ENCODE data around the gene GNAI3.

The GNAI3 gene

DNA sequence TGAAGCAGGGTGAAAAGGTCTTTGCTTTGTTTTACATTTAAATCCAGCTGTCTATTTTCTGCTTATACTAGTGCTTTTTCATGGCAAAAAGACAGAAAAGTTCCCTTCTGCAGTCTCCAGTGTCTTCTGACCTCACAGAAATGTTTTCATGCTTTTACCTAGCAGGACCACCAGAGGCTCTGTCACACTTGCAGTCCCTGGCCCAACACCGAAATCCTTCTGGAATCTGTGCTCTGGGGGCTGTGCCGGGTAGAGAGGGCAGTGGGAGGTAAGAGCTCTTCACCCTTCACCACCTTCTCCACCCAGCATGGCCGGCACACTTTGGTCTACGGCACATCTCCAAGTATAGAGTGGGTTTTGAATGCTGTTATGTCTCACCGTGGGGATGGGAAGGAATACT, 50.2 kb downstream of the GNAI3 start:
- no peak for DNase-seq (ENCODE audit: low spot score)
- TF ChIP-seq, protein P1, sequence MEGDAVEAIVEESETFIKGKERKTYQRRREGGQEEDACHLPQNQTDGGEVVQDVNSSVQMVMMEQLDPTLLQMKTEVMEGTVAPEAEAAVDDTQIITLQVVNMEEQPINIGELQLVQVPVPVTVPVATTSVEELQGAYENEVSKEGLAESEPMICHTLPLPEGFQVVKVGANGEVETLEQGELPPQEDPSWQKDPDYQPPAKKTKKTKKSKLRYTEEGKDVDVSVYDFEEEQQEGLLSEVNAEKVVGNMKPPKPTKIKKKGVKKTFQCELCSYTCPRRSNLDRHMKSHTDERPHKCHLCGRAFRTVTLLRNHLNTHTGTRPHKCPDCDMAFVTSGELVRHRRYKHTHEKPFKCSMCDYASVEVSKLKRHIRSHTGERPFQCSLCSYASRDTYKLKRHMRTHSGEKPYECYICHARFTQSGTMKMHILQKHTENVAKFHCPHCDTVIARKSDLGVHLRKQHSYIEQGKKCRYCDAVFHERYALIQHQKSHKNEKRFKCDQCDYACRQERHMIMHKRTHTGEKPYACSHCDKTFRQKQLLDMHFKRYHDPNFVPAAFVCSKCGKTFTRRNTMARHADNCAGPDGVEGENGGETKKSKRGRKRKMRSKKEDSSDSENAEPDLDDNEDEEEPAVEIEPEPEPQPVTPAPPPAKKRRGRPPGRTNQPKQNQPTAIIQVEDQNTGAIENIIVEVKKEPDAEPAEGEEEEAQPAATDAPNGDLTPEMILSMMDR (IDR thresholded peaks at IDR 0.05; ENCODE audit: extremely low read depth, missing control alignments), result no peak

DNA sequence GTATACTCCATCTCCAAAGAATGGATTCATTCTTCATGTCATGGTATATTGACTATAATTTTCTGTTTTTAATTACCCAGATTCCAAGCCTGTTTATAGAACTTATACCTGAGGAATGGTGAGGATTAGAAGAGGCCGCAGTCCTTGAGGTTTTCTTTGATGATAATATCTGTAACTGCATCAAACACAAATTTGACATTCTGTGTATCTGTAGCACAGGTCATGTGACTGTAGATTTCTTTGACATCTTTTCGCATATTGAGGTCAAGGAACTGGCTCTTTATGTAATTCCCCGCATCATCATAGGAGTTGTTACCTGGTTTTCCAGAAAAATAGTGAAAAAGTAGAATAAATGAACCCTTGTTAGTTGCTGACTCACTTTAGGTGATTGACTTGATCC, 54.8 kb downstream of the GNAI3 start:
- DNase-seq (ENCODE audit: low spot score), result no peak
- TF ChIP-seq, protein P1 (IDR thresholded peaks at IDR 0.05; ENCODE audit: extremely low read depth, missing control alignments), result no peak

DNA sequence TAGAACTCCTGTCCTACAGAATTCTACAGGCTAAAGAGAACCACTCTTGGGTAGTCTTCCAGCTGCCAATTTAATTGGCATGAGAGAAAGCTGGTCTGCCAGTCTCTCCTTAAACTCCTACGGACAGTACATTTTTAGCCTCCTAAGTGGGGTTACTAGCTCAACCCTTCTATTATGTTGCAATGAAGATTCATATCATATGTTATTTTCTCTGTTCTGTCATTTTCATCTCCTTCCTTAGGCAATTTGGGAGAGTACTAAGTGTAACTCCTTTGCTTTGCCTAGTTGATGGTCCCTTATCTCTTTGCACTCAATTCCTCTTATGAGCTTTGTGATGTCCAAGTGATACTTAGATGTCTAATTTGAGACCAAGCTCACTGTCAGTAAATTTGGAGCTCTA, 57.0 kb downstream of the GNAI3 start:
- no peak for DNase-seq (ENCODE audit: low spot score)
- TF ChIP-seq, protein P1 (IDR thresholded peaks at IDR 0.05; ENCODE audit: extremely low read depth, missing control alignments), result no peak

DNA sequence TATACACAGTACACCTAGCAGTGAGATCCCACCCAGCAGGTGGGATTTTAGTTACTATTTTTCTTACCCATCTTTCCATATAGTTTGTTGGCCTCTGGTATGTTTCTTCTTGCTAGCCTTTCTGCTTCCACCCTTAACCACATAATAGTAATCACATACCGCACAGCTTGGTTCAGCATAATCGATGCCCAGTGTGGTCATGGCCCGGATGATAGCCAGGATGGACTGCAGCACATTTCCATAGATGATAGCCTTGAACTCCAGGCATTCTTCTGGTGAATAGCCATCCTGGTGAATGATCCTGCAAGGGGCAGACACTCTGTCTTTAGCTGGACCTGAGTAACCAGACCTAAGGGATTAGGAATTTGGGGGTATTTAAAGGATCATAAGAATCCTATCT, 61.5 kb downstream of the GNAI3 start:
- TF ChIP-seq, protein P1 (IDR thresholded peaks at IDR 0.05; ENCODE audit: extremely low read depth, missing control alignments), result no peak
- DNase-seq (ENCODE audit: low spot score), result no peak

DNA sequence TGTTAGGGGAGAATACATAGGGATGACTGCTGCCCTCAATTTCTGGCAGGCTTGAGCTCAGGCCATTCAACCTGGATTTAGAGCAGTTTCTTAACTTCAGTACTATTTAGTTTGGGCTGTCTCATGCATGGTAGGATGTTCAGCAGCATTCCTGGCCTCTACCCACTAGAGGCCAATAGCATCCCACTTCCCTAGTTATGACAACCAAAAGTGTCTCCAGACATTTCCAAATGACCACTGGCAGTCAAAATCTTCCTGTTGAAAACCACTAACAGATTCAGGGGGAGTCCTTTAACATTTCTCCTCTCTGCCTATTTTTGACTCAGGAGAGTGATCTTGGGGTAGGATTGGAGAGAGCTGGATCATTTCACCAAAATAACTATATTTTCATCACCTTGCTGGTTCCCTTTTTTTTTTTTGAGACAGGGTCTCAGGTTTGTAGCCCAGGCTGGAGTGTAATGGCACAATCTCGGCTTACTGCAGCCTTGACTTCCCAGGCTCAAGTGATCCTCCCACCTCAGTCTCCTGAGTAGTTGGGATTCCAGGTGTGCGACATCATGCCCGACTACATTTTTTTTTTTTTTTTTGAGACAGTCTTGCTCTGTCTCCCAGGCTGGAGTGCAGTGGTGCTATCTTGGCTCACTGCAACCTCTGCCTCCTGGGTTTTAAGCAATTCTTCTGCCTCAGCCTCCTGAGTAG, 62.3 kb downstream of the GNAI3 start:
- DNase-seq (ENCODE audit: low spot score), result no peak
- TF ChIP-seq, protein P1 (IDR thresholded peaks at IDR 0.05; ENCODE audit: extremely low read depth, missing control alignments), result no peak

DNA sequence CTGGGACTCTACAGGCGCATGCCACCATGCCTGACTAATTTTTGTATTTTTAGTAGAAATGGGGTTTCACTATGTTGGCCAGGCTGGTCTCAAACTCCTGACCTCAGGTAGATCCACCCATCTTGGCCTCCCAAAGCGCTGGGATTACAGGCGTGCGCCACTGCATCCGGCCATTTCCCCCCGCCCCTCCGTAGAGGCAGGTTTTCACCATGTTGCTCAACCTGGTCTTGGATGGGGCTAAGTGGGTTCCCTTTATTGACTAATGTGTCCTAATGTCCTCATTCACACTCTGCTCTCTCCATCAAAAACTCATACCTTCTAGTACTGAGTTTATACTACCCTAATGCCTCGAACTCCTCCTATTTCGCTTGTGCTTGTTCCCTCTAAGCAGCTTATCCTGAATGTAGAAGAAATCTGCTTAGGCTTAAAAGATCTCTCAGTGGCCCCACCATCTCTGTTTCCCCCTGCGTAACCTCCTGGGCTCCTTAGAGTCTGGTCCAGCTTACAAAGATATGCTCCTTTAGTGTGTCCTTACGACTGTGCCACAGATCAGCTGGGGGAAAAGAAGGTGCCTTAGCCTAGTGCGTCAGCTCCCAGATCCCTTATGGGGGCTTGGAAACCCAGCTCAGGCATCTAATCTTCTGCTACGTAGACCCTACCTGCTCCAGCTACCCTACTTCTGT, 63.0 kb downstream of the GNAI3 start:
- no peak for DNase-seq (ENCODE audit: low spot score)

More for the DNA sequence above, 63.0 kb downstream of the GNAI3 start:
- TF ChIP-seq, protein P1 (IDR thresholded peaks at IDR 0.05; ENCODE audit: extremely low read depth, missing control alignments), result no peak

All from GM20000 (cell line).